DND-41 (cell line): ENCODE results near the gene NISCH.

ENCODE experiments used
- ATAC-seq: fragments of 200-7000 bp; cut with Tn5 transposase; 3 replicates; pipeline ENCODE4 v1.9.1; 2021; ENCODE audit warnings: low read depth; ENCODE audit not compliant: insufficient read depth
- DNase-seq: peaks from one replicate; pipeline ENCODE4 v3.0.0-alpha.2; 2020
- H2AFZ ChIP-seq: 2 replicates; pipeline ENCODE4 v1.6.0; 2012; ENCODE audit warnings: low read depth, low read length
- H3K27ac ChIP-seq: 2 replicates; pipeline ENCODE4 v1.5.1; 2012; ENCODE audit warnings: low read length, inconsistent platforms
- H3K27me3 ChIP-seq: fragments of 200-600 bp; sonication (generic); 2 replicates; pipeline ENCODE4 v1.6.0; 2012; ENCODE audit warnings: low read length, mild to moderate bottlenecking, inconsistent platforms; ENCODE audit not compliant: insufficient read depth, poor library complexity
- H3K36me3 ChIP-seq: 2 replicates; pipeline ENCODE4 v1.5.1; 2012; ENCODE audit warnings: low read length, inconsistent platforms; ENCODE audit not compliant: insufficient read depth
- H3K4me1 ChIP-seq: 2 replicates; pipeline ENCODE4 v1.5.1; 2012; ENCODE audit warnings: mild to moderate bottlenecking, low read length; ENCODE audit not compliant: insufficient read depth
- H3K4me2 ChIP-seq: 2 replicates; pipeline ENCODE4 v1.6.0; 2012; ENCODE audit warnings: mild to moderate bottlenecking, moderate library complexity, low read length, inconsistent platforms; ENCODE audit not compliant: insufficient read depth
- H3K4me3 ChIP-seq, 2 experiments: fragments of 200-600 bp in 1 of 2; shearing (Covaris generic) in 1 of 2; 2 replicates each; pipeline ENCODE4 v1.5.1; 2012 to 2016; ENCODE audit warnings: inconsistent platforms in 2 of 2, low read length in 2 of 2, mild to moderate bottlenecking in 2 of 2, low read depth in 1 of 2, moderate library complexity in 1 of 2
- H3K79me2 ChIP-seq: 2 replicates; pipeline ENCODE4 v1.6.0; 2012; ENCODE audit warnings: low read length, inconsistent platforms; ENCODE audit not compliant: insufficient read depth
- H3K9ac ChIP-seq: 2 replicates; pipeline ENCODE4 v1.6.0; 2012; ENCODE audit warnings: low read depth, mild to moderate bottlenecking, inconsistent platforms, low read length, moderate library complexity
- H3K9me3 ChIP-seq: 2 replicates; pipeline ENCODE4 v1.5.1; 2012; ENCODE audit warnings: low read length, moderate library complexity, mild to moderate bottlenecking, inconsistent platforms; ENCODE audit not compliant: insufficient read depth, severe bottlenecking
- H4K20me1 ChIP-seq: 2 replicates; pipeline ENCODE4 v1.6.0; 2012; ENCODE audit warnings: low read length; ENCODE audit not compliant: insufficient read depth
- CTCF ChIP-seq: IDR thresholded peaks from 2 replicates; pipeline ENCODE4 v1.5.1; 2012; ENCODE audit warnings: borderline replicate concordance, low read length, moderate library complexity, mild to moderate bottlenecking; ENCODE audit not compliant: poor library complexity, severe bottlenecking; ENCODE audit errors: extremely low read depth
- EZH2 ChIP-seq: IDR thresholded peaks from 3 replicates; pipeline ENCODE4 v1.6.1; 2012; ENCODE audit warnings: borderline replicate concordance, low read depth, mild to moderate bottlenecking, moderate library complexity, low read length, inconsistent platforms; ENCODE audit not compliant: severe bottlenecking

Gene NISCH

GRCh38 chr3:52452126-52452525 lies 3.3 kb upstream of the NISCH start:
- ATAC-seq: no peak
- Histone ChIP-seq H4K20me1 (0 out of 2 replicates have a peak, but pooled peaks cover 3% of the 10 kb centered on the region), H3K27ac (no peak overlapping the region), H3K4me3 (no peak overlapping the region), H3K9me3 (no peaks in the 10 kb centered on the region), H3K9ac (no peak overlapping the region), H3K4me2 (no peak overlapping the region), H3K36me3 (peaks cover under 1% of the 10 kb centered on the region; the same call in 1 of the 2 replicates), H2AFZ (no peak overlapping the region), H3K27me3 (no peaks in the 10 kb centered on the region), H3K4me1 (peaks cover 19% of the 10 kb centered on the region), H3K79me2 (peaks cover 17% of the 10 kb centered on the region)
- TF ChIP-seq CTCF (no peak), EZH2 (no peak)
- DNase-seq: no peak

GRCh38 chr3:52452570-52453221 lies 2.7 kb upstream of the NISCH start:
- ATAC-seq: no peak

GRCh38 chr3:52453496-52454249 lies 1.7 kb upstream of the NISCH start, which contains the start of gene TNNC1:
TNNC1 (minus strand) TSS chr3:52454041; CDS start chr3:52454015, 26 bp downstream.
- Histone ChIP-seq H3K4me2 (peak within 1 kb of the TSS; percentile 85), H3K9me3 (no peaks in the 10 kb centered on the region), H3K79me2 (peaks cover 33% of the 10 kb centered on the region), H3K36me3 (peaks cover 16% of the 10 kb centered on the region), H2AFZ (peak within 1 kb of the TSS; percentile 99), H3K27ac (peak within 1 kb of the TSS; percentile 96), H3K9ac (peak within 1 kb of the TSS; percentile 97), H3K27me3 (no peaks in the 10 kb centered on the region), H4K20me1 (0 out of 2 replicates have a peak, but pooled peaks cover 7% of the 10 kb centered on the region), H3K4me3 (peak within 1 kb of the TSS in 1 of 2 experiments; percentile 94; a peak in 2 of 4 replicates), H3K4me1 (peaks cover 26% of the 10 kb centered on the region)
- DNase-seq (no peak), ATAC-seq (no peak)
- TF ChIP-seq CTCF: no peak
- TF ChIP-seq EZH2: no peak

More at GRCh38 chr3:52452570-52453221, 2.7 kb upstream of the NISCH start:
- H2AFZ ChIP-seq: no peak overlapping the region
- no peak for DNase-seq
- H3K9ac ChIP-seq: no peak overlapping the region
- no peak overlapping the region for H3K4me3 ChIP-seq
- no peak overlapping the region for H3K27ac ChIP-seq
- H3K79me2 ChIP-seq: peaks cover 23% of the 10 kb centered on the region
- peaks cover 7% of the 10 kb centered on the region for H3K36me3 ChIP-seq
- no peak overlapping the region for H3K4me2 ChIP-seq
- TF ChIP-seq EZH2: no peak
- no peak for TF ChIP-seq CTCF
- H4K20me1 ChIP-seq: 0 out of 2 replicates have a peak, but pooled peaks cover 6% of the 10 kb centered on the region
- H3K27me3 ChIP-seq: no peaks in the 10 kb centered on the region
- H3K9me3 ChIP-seq: no peaks in the 10 kb centered on the region
- H3K4me1 ChIP-seq: peaks cover 25% of the 10 kb centered on the region
